ENCODE data around the gene CFH. TPM values are rescaled to one million over a fixed set of nuclear protein-coding genes. Genes with fewer than 3 reads are reported as not detected.
A peak's percentile ranks its signal among the peaks of the same experiment; 100 is the strongest.

The CFH gene
- total RNA-seq, 1 donor: 164 TPM

DNA sequence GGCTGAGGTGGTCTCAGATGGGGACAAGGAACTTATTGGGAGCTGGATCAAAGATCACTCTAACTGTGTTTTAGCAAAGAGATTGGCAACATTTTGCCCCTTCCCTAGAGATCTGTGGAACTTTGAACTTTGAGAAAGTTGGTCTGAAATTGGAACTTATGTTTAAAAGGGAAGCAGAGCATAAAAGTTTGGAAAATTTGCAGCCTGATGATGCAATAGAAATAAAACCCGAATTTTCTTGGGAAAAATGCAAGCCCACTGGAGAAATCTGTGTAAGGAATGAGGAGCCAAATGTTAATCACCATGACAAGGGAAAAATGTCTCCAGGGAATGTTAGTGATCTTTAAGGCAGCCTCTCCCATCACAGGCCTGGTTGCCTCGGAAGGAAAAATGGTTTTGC, 17.2 kb downstream of the CFH start:
- DNase-seq (ENCODE audit: insufficient read length, low spot score, missing footprints): no peak
- no peaks in the 10 kb centered on the region for H3K36me3 ChIP-seq (ENCODE audit: insufficient read depth, low read length)
- no peak overlapping the region for H2AFZ ChIP-seq (ENCODE audit: low read length)
- no peaks in the 10 kb centered on the region for H3K9me3 ChIP-seq (ENCODE audit: low read depth, low read length)
- H3K79me2 ChIP-seq (ENCODE audit: insufficient read depth, low read length): peaks cover 6% of the 10 kb centered on the region
- no peaks in the 10 kb centered on the region for H3K4me1 ChIP-seq (ENCODE audit: insufficient read depth, low read length)
- H3K27ac ChIP-seq (ENCODE audit: low read depth, low read length): no peak overlapping the region
- TF ChIP-seq, protein P1, sequence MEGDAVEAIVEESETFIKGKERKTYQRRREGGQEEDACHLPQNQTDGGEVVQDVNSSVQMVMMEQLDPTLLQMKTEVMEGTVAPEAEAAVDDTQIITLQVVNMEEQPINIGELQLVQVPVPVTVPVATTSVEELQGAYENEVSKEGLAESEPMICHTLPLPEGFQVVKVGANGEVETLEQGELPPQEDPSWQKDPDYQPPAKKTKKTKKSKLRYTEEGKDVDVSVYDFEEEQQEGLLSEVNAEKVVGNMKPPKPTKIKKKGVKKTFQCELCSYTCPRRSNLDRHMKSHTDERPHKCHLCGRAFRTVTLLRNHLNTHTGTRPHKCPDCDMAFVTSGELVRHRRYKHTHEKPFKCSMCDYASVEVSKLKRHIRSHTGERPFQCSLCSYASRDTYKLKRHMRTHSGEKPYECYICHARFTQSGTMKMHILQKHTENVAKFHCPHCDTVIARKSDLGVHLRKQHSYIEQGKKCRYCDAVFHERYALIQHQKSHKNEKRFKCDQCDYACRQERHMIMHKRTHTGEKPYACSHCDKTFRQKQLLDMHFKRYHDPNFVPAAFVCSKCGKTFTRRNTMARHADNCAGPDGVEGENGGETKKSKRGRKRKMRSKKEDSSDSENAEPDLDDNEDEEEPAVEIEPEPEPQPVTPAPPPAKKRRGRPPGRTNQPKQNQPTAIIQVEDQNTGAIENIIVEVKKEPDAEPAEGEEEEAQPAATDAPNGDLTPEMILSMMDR (IDR thresholded peaks at IDR 0.05; ENCODE audit: extremely low read depth, low read depth, low read length): no peak
- H4K20me1 ChIP-seq (ENCODE audit: insufficient read depth, low read length): no peaks in the 10 kb centered on the region
- H3K27me3 ChIP-seq (ENCODE audit: insufficient read depth, low read length): no peaks in the 10 kb centered on the region
- H3K4me3 ChIP-seq (ENCODE audit: insufficient read depth, low read length): no peak overlapping the region
- no peak overlapping the region for H3K4me2 ChIP-seq (ENCODE audit: insufficient read depth, low read length)

DNA sequence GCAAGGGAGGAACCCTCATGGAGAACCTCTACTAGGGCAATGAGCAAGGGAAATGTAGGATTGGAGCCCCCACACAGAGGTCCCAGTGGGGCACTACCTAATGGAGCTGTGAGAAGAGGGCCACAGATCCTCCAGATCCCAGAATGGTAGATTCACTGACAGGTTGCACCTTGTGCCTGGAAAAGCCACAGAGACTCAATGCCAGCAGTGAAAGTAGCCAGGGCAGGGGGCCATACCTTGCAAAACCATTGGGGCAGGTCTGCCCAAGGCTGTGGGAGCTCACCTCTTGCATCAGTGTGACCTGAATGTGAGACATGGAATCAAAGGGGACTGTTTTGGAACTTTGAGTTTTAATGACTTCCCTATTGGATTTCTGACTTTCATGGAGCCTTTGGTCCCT, 17.9 kb downstream of the CFH start:
- TF ChIP-seq, protein P1 (IDR thresholded peaks at IDR 0.05; ENCODE audit: extremely low read depth, low read depth, low read length): no peak
- H4K20me1 ChIP-seq (ENCODE audit: insufficient read depth, low read length): no peaks in the 10 kb centered on the region
- no peak overlapping the region for H3K4me2 ChIP-seq (ENCODE audit: insufficient read depth, low read length)
- no peak overlapping the region for H2AFZ ChIP-seq (ENCODE audit: low read length)
- no peak for DNase-seq (ENCODE audit: insufficient read length, low spot score, missing footprints)
- no peak overlapping the region for H3K27ac ChIP-seq (ENCODE audit: low read depth, low read length)
- H3K36me3 ChIP-seq (ENCODE audit: insufficient read depth, low read length): no peaks in the 10 kb centered on the region
- H3K79me2 ChIP-seq (ENCODE audit: insufficient read depth, low read length): peaks cover 6% of the 10 kb centered on the region
- H3K27me3 ChIP-seq (ENCODE audit: insufficient read depth, low read length): no peaks in the 10 kb centered on the region
- no peaks in the 10 kb centered on the region for H3K4me1 ChIP-seq (ENCODE audit: insufficient read depth, low read length)
- H3K4me3 ChIP-seq (ENCODE audit: insufficient read depth, low read length): no peak overlapping the region
- H3K9me3 ChIP-seq (ENCODE audit: low read depth, low read length): no peaks in the 10 kb centered on the region

DNA sequence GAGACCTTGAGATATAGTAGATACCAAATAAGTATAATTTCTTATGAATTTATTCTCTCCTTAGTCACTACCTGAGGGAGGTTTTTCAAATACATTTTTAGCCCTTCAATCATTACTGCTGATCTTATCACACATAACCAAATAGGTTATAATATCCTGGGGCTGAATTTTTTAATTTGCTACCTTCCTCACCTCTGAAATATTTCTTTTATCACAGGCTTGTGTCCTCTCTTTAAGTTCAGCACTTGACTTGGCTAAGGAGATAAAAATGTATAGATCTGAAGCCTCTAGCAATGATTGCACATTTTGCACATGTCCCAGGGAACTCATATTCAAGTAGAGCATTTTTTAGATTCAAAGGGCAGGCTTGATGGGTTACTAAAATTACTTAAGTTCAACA, 23.1 kb downstream of the CFH start:
- no peaks in the 10 kb centered on the region for H3K79me2 ChIP-seq (ENCODE audit: insufficient read depth, low read length)
- H3K9me3 ChIP-seq (ENCODE audit: low read depth, low read length): no peaks in the 10 kb centered on the region
- H3K27me3 ChIP-seq (ENCODE audit: insufficient read depth, low read length): no peaks in the 10 kb centered on the region
- no peaks in the 10 kb centered on the region for H3K36me3 ChIP-seq (ENCODE audit: insufficient read depth, low read length)
- H3K27ac ChIP-seq (ENCODE audit: low read depth, low read length): no peak overlapping the region
- peaks cover 11% of the 10 kb centered on the region for H3K4me1 ChIP-seq (ENCODE audit: insufficient read depth, low read length)
- no peak overlapping the region for H3K4me3 ChIP-seq (ENCODE audit: insufficient read depth, low read length)
- no peak overlapping the region for H3K4me2 ChIP-seq (ENCODE audit: insufficient read depth, low read length)
- no peak overlapping the region for H2AFZ ChIP-seq (ENCODE audit: low read length)
- no peaks in the 10 kb centered on the region for H4K20me1 ChIP-seq (ENCODE audit: insufficient read depth, low read length)
- TF ChIP-seq, protein P1 (IDR thresholded peaks at IDR 0.05; ENCODE audit: extremely low read depth, low read depth, low read length): no peak
- no peak for DNase-seq (ENCODE audit: insufficient read length, low spot score, missing footprints)

DNA sequence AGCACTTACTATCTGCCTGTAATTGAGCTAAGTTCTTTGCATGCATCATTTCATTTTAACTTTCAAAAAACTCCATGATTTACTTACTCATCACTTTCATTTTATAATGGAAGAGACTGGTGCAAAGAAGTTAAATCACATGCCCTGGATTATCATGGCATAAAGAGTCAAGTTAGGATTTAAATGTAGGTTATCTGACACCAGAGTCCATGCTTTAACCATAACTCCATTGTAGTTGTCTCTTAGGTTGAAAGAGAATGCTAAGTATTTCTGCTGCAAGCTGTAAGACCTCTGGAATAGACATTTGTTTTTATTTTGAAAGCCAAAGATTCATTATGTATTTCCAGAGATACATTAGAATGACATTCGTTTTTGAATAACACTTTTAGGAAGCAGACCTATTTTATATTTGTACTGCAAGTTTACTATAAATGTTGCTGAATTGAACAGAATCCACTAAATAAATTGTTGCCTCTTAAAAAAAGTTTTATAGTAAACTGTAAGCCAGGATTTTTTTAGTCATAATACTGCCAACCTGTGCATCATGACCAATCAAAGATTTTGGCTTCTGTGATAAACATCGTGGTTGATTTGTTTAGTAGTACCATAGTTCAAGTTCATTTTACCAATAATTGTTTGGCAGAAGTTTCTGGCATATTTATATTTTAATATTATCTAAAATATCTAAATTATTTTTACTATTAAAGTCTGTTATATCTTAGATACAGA, 26.1 kb downstream of the CFH start:
- no peaks in the 10 kb centered on the region for H3K9me3 ChIP-seq (ENCODE audit: low read depth, low read length)
- peak overlapping the region; percentile 5 for H2AFZ ChIP-seq (ENCODE audit: low read length)
- no peaks in the 10 kb centered on the region for H3K36me3 ChIP-seq (ENCODE audit: insufficient read depth, low read length)
- no peaks in the 10 kb centered on the region for H4K20me1 ChIP-seq (ENCODE audit: insufficient read depth, low read length)
- H3K4me1 ChIP-seq (ENCODE audit: insufficient read depth, low read length): peaks cover 11% of the 10 kb centered on the region
- no peak overlapping the region for H3K4me3 ChIP-seq (ENCODE audit: insufficient read depth, low read length)
- TF ChIP-seq, protein P1 (IDR thresholded peaks at IDR 0.05; ENCODE audit: extremely low read depth, low read depth, low read length): no peak
- no peak for DNase-seq (ENCODE audit: insufficient read length, low spot score, missing footprints)
- no peaks in the 10 kb centered on the region for H3K27me3 ChIP-seq (ENCODE audit: insufficient read depth, low read length)
- H3K79me2 ChIP-seq (ENCODE audit: insufficient read depth, low read length): no peaks in the 10 kb centered on the region
- H3K4me2 ChIP-seq (ENCODE audit: insufficient read depth, low read length): no peak overlapping the region
- no peak overlapping the region for H3K27ac ChIP-seq (ENCODE audit: low read depth, low read length)
